Sigmoid colon (tissue), 7 donors: Measurements from ENCODE around the gene TYMS. TPM values are rescaled to one million over a fixed set of nuclear protein-coding genes. Genes with fewer than 3 reads are reported as not detected.

Experiments used
- DNase-seq: peaks from one replicate; pipeline ENCODE4 v3.0.0-alpha.2; 2019
- H3K27ac ChIP-seq, 4 donors: fragments of 200-600 bp; sonication (generic); one replicate each; pipeline ENCODE4 v1.5.1; 2016 to 2019; ENCODE audit warnings: mild to moderate bottlenecking in 1 of 4
- H3K27me3 ChIP-seq, 3 donors: fragments of 200-600 bp; sonication (generic); one replicate each; pipeline ENCODE4 v1.5.1; 2019; ENCODE audit warnings: mild to moderate bottlenecking in 1 of 3
- H3K36me3 ChIP-seq, 4 donors: fragments of 200-600 bp; sonication (generic); one replicate each; pipeline ENCODE4 v1.5.1; 2016 to 2019
- H3K4me1 ChIP-seq, 4 donors: fragments of 200-600 bp; sonication (generic); one replicate each; pipeline ENCODE4 v1.5.1; 2017 to 2019
- H3K4me3 ChIP-seq, 4 donors: fragments of 200-600 bp; sonication (generic); one replicate each; pipeline ENCODE4 v1.5.1; 2017 to 2019; ENCODE audit warnings: mild to moderate bottlenecking in 2 of 4, moderate library complexity in 1 of 4
- H3K9me3 ChIP-seq, 4 donors: fragments of 200-600 bp in 3 of 4; sonication (generic) in 3 of 4; one replicate each; pipeline versions ENCODE4 v1.5.1 to v1.6.1; 2013 to 2019
- CTCF ChIP-seq, 4 experiments: fragments of 450-650 bp in 3 of 4; fragments of 200-600 bp in 1 of 4; IDR thresholded peaks; one replicate each; pipeline ENCODE4 v1.5.1; 2016 to 2019; ENCODE audit warnings: antibody characterized with exemption in 4 of 4, mild to moderate bottlenecking in 3 of 4, moderate library complexity in 2 of 4
- EP300 ChIP-seq, 4 donors: sonication (generic); formaldehyde crosslinking; IDR thresholded peaks; one replicate each; pipeline ENCODE4 v1.6.1; 2017; ENCODE audit warnings: antibody characterized with exemption in 4 of 4
- POLR2A ChIP-seq, 2 donors: fragments of 450-650 bp; IDR thresholded peaks; one replicate each; pipeline ENCODE4 v1.6.1; 2016; ENCODE audit warnings: antibody characterized with exemption in 2 of 2, mild to moderate bottlenecking in 2 of 2, moderate library complexity in 2 of 2
- POLR2AphosphoS5 ChIP-seq, 4 donors: sonication (generic); formaldehyde crosslinking; IDR thresholded peaks; one replicate each; pipeline ENCODE4 v1.6.1; 2017; ENCODE audit warnings: antibody characterized with exemption in 4 of 4
- WGBS, 2 donors: extraction: QIAGEN DNeasy Blood & Tissue Kit; methylation state at CpG; one replicate each; pipeline ENCODE4 v1.1.7; 2013; 5-methylcytosine and 5-hydroxymethylcytosine counted together
- intact Hi-C: fragments of 100-400 bp; cut with DNase I; formaldehyde crosslinking; loops from one replicate; pipeline ENCODE4 v1.15.1; 2023
- polyA plus RNA-seq, 3 donors: library from polyadenylated mRNA; stranded (reverse); fragments of 200-250 nt; gene quantifications; one replicate each; pipeline ENCODE4 v1.2.3, GENCODE V29; 2013
- total RNA-seq, 4 donors: library from RNA; depleted of rRNA; stranded (reverse); fragments of >200 nt; gene quantifications; one replicate each; pipeline ENCODE4 v1.1.0, GENCODE V29; 2016
- donor health status: healthy with polysubstance abuse.
- donor health status: Bipolar disorder and iron deficiency.
- donor health status: healthy.

TYMS gene
- total and polyA plus RNA-seq, 7 donors: 0.55 to 62.0 (median 3.0) TPM

- Histone ChIP-seq H3K4me1 (no peaks in the 10 kb centered on the region), H3K4me3 (no peak overlapping the region), H3K27me3 (no peaks in the 10 kb centered on the region), H3K36me3 (no peaks in the 10 kb centered on the region), H3K9me3 (no peaks in the 10 kb centered on the region), H3K27ac (peak overlapping the region in 1 of 4 donors; percentile 22)
- 78 to 91% methylated on average over 1 of the region's 1 CpG for WGBS, 2 donors
- no peak for DNase-seq
- TF ChIP-seq POLR2AphosphoS5 (IDR thresholded peaks at IDR 0.05) (no peak), CTCF (IDR thresholded peaks at IDR 0.05) (no peak), EP300 (IDR thresholded peaks at IDR 0.05) (no peak), POLR2A (IDR thresholded peaks at IDR 0.05) (no peak)
- intact Hi-C loops: loop anchor here (2.0 kb wide), 1 partner anchor 319 kb away; no protein-coding TSS in a partner anchor
These were observed 43.3 kb upstream of the TYMS start for GRCh38 chr18:614193-614592.

- Histone ChIP-seq H3K27me3 (no peaks in the 10 kb centered on the region), H3K36me3 (no peaks in the 10 kb centered on the region), H3K4me3 (no peak overlapping the region), H3K27ac (peak overlapping the region in 2 of 4 donors; percentile 13 to 24), H3K4me1 (no peaks in the 10 kb centered on the region), H3K9me3 (no peaks in the 10 kb centered on the region)
- TF ChIP-seq POLR2A (IDR thresholded peaks at IDR 0.05) (no peak), EP300 (IDR thresholded peaks at IDR 0.05) (no peak), CTCF (IDR thresholded peaks at IDR 0.05) (no peak), POLR2AphosphoS5 (IDR thresholded peaks at IDR 0.05) (peak in 1 of 4 donors; percentile 16)
- no peak for DNase-seq
- intact Hi-C loops: loop anchor here (2.0 to 5.0 kb wide), 2 partner anchors 113 to 320 kb away; partner anchors contain the start of gene COLEC12
- 74 to 77% methylated on average over 5 of the region's 5 CpGs for WGBS, 2 donors
These were observed 42.3 kb upstream of the TYMS start for GRCh38 chr18:615092-615521.

GRCh38 chr18:615773-616172 is 41.7 kb upstream of the TYMS start:
- intact Hi-C loops: loop anchor here (2.0 to 5.0 kb wide), 3 partner anchors 113 to 329 kb away; partner anchors contain the start of gene COLEC12
- no peak overlapping the region for H3K4me3 ChIP-seq
- no peaks in the 10 kb centered on the region for H3K27me3 ChIP-seq
- DNase-seq: peak; percentile 66
- WGBS, 2 donors: 55 to 73% methylated on average over 4 of the region's 4 CpGs
- H3K4me1 ChIP-seq: no peaks in the 10 kb centered on the region
- H3K27ac ChIP-seq: peak overlapping the region in 2 of 4 donors; percentile 13 to 24
- no peak for TF ChIP-seq POLR2A (IDR thresholded peaks at IDR 0.05)
- no peak for TF ChIP-seq POLR2AphosphoS5 (IDR thresholded peaks at IDR 0.05)
- no peak for TF ChIP-seq EP300 (IDR thresholded peaks at IDR 0.05)
- TF ChIP-seq CTCF (IDR thresholded peaks at IDR 0.05): no peak
- no peaks in the 10 kb centered on the region for H3K9me3 ChIP-seq
- no peaks in the 10 kb centered on the region for H3K36me3 ChIP-seq

- intact Hi-C loops: loop anchor here (2.0 to 5.0 kb wide), 2 partner anchors 114 to 330 kb away; partner anchors contain the start of gene COLEC12
- H3K9me3 ChIP-seq: no peaks in the 10 kb centered on the region
- H3K27ac ChIP-seq: no peak overlapping the region
- 33 to 38% methylated on average over 4 of the region's 4 CpGs for WGBS, 2 donors
- no peaks in the 10 kb centered on the region for H3K36me3 ChIP-seq
- TF ChIP-seq EP300 (IDR thresholded peaks at IDR 0.05) (no peak), CTCF (IDR thresholded peaks at IDR 0.05) (peak; percentile 60 to 76 (median 66))
- H3K27me3 ChIP-seq: no peaks in the 10 kb centered on the region
- H3K4me3 ChIP-seq: no peak overlapping the region
- H3K4me1 ChIP-seq: no peaks in the 10 kb centered on the region
- DNase-seq: no peak
These were observed 41.0 kb upstream of the TYMS start for GRCh38 chr18:616380-616995.
